GM19395 (cell line): Measurements from ENCODE around the gene SF3B1.
"Not testable (repeated sequence)": the region's sequence is repeated elsewhere in the genome, so short reads cannot be mapped to it uniquely, and the experiment has no call there.

Experiments
- ATAC-seq: cut with Tn5 transposase; IDR thresholded peaks from one replicate; pipeline ENCODE4 v1.9.1; 2021; ENCODE audit warnings: mild to moderate bottlenecking, moderate library complexity; ENCODE audit not compliant: unreplicated experiment

The SF3B1 gene

DNA sequence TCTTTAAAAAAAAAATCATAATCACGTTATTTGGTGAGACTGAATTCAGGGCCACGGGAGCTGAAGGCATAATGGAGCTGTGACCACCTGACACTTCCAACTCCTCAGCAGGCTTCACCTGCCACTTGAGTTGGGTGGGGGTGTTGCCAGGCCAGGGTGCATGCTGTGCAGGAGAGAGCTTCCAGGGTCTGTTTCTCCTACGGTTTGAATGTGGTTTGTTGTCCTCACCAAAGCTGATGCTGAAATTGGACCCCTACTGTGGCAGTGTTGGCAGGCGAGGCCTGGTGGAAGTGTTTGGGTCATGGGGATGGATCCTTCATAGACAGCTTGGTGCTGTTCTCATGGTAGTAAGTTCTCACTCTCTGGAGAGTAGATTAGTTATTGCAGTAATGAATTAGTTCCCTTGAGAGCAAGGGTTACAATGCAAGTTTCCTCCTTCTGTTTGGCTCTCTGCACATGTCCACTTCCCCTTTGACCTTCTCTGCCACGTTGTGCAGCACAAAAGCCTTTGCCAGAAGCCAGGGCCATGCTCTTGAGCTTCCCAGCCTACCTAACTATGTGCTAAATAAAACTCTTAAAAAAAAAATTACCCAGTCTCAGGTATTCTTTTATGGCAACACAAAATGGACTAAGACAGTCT, 86.0 kb downstream of the SF3B1 start:
- ATAC-seq = no peak

DNA sequence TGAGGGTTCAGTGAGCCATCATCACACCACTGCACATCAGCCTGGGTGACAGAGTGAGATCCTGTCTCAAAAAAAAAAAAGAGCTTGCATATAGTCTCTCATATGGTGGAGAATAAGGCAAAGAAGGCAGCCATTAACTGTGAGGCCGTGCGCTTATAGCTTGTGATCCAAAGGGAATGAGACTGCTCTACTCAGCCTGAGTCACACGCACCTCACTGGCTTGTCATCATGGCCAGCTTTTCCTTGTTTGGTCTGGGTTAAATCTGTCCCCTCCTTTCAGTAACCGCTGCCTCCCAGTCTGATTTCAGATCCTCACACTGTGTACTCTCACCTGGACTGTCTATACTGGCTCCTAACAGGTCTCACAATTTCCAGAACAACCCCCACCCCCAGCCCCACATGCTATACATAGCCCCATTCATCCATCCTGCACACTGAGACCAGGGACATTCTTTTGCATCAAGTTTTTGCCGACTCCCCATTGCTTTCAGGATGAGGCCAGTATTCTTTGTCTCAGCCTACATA, 88.9 kb downstream of the SF3B1 start:
- ATAC-seq = no peak

DNA sequence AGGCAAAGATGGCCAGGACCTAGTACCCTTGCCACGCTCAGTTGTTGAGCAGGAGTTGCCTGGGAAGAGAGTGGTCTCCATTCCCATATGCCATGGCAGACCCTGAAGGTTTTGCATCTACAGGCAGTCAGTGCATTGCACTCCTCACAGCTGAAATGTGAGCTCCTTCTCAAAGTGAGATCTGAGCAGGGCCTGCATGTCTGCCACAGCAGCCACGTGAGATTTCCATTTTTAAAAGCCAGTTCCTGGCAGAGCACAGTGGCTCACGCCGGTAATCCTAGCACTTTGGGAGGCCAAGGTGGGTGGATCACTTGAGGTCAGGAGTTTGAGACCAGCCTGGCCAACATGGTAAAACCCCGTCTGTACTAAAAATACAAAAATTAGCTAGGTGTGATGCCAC, 90.9 kb downstream of the SF3B1 start:
- not testable (repeated sequence) for ATAC-seq

DNA sequence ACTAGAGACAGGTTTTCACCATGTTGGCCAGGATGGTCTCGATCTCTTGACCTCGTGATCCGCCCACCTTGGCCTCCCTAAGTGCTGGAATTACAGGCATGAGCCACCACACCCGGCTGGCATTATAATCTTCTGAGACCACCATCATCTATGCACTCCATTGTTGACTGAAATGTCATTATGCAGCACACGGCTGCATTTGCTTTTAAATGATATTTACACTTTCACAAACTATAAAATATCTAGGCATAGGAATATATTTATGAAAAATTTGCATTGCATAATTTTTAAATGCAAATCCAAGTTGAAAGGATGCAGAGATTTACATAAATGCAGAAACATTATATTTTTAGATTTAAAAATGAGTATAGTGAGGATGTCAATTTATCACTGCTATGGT, 94.2 kb downstream of the SF3B1 start:
- no peak for ATAC-seq
